OCI-LY7 (cell line): ENCODE measurements around the gene FGB. TPM values are rescaled to one million over a fixed set of nuclear protein-coding genes. Genes with fewer than 3 reads are reported as not detected.

Experiments
- BruUV-seq: library from RNA; stranded (reverse); fragments of 400-500 nt; replicated peaks from 2 replicates; lab custom pipeline; 2021; lab: Mats Ljungman, UMichigan
- CTCF ChIA-PET: fragments of 300-600 bp; sonication (Branson Sonifier 250); formaldehyde crosslinking; loops from one replicate; lab custom pipeline; 2022; ENCODE audit warnings: antibody characterized with exemption; ENCODE audit not compliant: unreplicated experiment; lab: Charles Lee
- POLR2A ChIA-PET: fragments of 300-600 bp; sonication (Branson Sonifier 250); formaldehyde crosslinking; loops from one replicate; lab custom pipeline; 2022; ENCODE audit warnings: antibody characterized with exemption; lab: Charles Lee
- DNase-seq: peaks from one replicate; pipeline ENCODE4 v3.0.0-alpha.2; 2015; ENCODE audit warnings: low spot score
- H2AFZ ChIP-seq: fragments of 200-600 bp; sonication (generic), shearing (Covaris generic); 2 replicates; pipeline ENCODE4 v1.6.1; 2014; ENCODE audit warnings: mild to moderate bottlenecking, antibody characterized with exemption, low read length, moderate library complexity
- H3K27ac ChIP-seq: fragments of 200-600 bp; sonication (generic); 2 replicates; pipeline ENCODE4 v1.5.1; 2014; ENCODE audit warnings: mixed run types, low read depth, mild to moderate bottlenecking, moderate library complexity, low read length, inconsistent platforms; ENCODE audit not compliant: poor library complexity, severe bottlenecking
- H3K36me3 ChIP-seq: fragments of 200-600 bp; sonication (generic); 2 replicates; pipeline ENCODE4 v1.6.1; 2014; ENCODE audit warnings: mild to moderate bottlenecking, antibody characterized with exemption, low read length, moderate library complexity, mixed read lengths; ENCODE audit not compliant: insufficient read depth
- H3K4me1 ChIP-seq: fragments of 200-600 bp; sonication (generic); 2 replicates; pipeline ENCODE4 v1.5.1; 2014; ENCODE audit warnings: mild to moderate bottlenecking, low read length; ENCODE audit not compliant: insufficient read depth, poor library complexity, severe bottlenecking
- H3K4me2 ChIP-seq: fragments of 200-600 bp; sonication (generic); 2 replicates; pipeline ENCODE4 v1.6.1; 2014; ENCODE audit warnings: mild to moderate bottlenecking, low read length
- H3K4me3 ChIP-seq: fragments of 200-600 bp; sonication (generic); 2 replicates; pipeline ENCODE4 v1.5.1; 2014; ENCODE audit warnings: mild to moderate bottlenecking, low read depth, low read length; ENCODE audit not compliant: poor library complexity, severe bottlenecking
- H3K79me2 ChIP-seq: fragments of 200-600 bp; sonication (generic); 2 replicates; pipeline ENCODE4 v1.6.1; 2016; ENCODE audit warnings: low read depth, mild to moderate bottlenecking, low read length, moderate library complexity, mixed read lengths; ENCODE audit not compliant: insufficient read depth
- H3K9me2 ChIP-seq: fragments of 200-600 bp; sonication (generic); 2 replicates; pipeline ENCODE4 v1.6.1; 2016; ENCODE audit warnings: mild to moderate bottlenecking, low read length, mixed read lengths; ENCODE audit not compliant: insufficient read depth
- H3K9me3 ChIP-seq: fragments of 200-600 bp; sonication (generic); 2 replicates; pipeline ENCODE4 v1.6.1; 2014; ENCODE audit warnings: mild to moderate bottlenecking, mixed run types, low read length, mixed read lengths
- H4K20me1 ChIP-seq: fragments of 200-600 bp; sonication (generic); 2 replicates; pipeline ENCODE4 v1.6.1; 2014; ENCODE audit warnings: mild to moderate bottlenecking, antibody characterized with exemption, low read length, moderate library complexity, mixed read lengths; ENCODE audit not compliant: insufficient read depth
- CTCF ChIP-seq: fragments of 200-600 bp; sonication (generic); conservative IDR thresholded peaks from 2 replicates; pipeline ENCODE4 v1.5.1; 2014; ENCODE audit warnings: mild to moderate bottlenecking, antibody characterized with exemption, low read length, moderate library complexity, mixed read lengths
- EZH2phosphoT487 ChIP-seq: fragments of 200-600 bp; sonication (generic); IDR thresholded peaks from 2 replicates; pipeline ENCODE4 v1.6.1; 2018; ENCODE audit warnings: low read depth, borderline replicate concordance, mild to moderate bottlenecking, mixed run types, antibody characterized with exemption, low read length, moderate library complexity, mixed read lengths
- intact Hi-C: fragments of 100-400 bp; cut with micrococcal nuclease; formaldehyde crosslinking; loops from one replicate; pipeline ENCODE4 v1.10.0; 2022; ENCODE audit not compliant: unreplicated experiment
- total RNA-seq, 2 experiments: library from RNA; depleted of rRNA in 1 of 2; stranded (reverse); fragments of >200 nt in 1 of 2; shearing (Covaris generic) in 1 of 2; gene quantifications; 2 replicates each; pipeline ENCODE4 v1.2.3, GENCODE V29; 2014 to 2022

Gene FGB
- total RNA-seq, 2 experiments from 2014 or later: not detected

GRCh38 chr4:154565704-154566103, 2.9 kb downstream of the FGB start:
- TF ChIP-seq EZH2phosphoT487: no peak
- no peak for TF ChIP-seq CTCF
- POLR2A ChIA-PET: no interaction called here
- H3K4me3 ChIP-seq: no peak overlapping the region
- no peaks in the 10 kb centered on the region for H3K36me3 ChIP-seq
- no TSS peak for BruUV-seq
- H3K4me1 ChIP-seq: no peaks in the 10 kb centered on the region
- CTCF ChIA-PET: no interaction called here
- H3K27ac ChIP-seq: no peak overlapping the region
- H4K20me1 ChIP-seq: no peaks in the 10 kb centered on the region
- no peaks in the 10 kb centered on the region for H3K9me2 ChIP-seq
- no peak overlapping the region for H2AFZ ChIP-seq
- H3K79me2 ChIP-seq: no peaks in the 10 kb centered on the region
- H3K9me3 ChIP-seq: no peaks in the 10 kb centered on the region
- intact Hi-C loops: no loop called here
- H3K4me2 ChIP-seq: no peak overlapping the region
- no peak for DNase-seq

GRCh38 chr4:154566639-154567204, 3.9 kb downstream of the FGB start:
- no peak for TF ChIP-seq CTCF
- no peak for TF ChIP-seq EZH2phosphoT487
- no peak overlapping the region for H2AFZ ChIP-seq
- no peak overlapping the region for H3K27ac ChIP-seq
- no TSS peak for BruUV-seq
- H3K79me2 ChIP-seq: no peaks in the 10 kb centered on the region
- ChIA-PET CTCF (no interaction called here), POLR2A (interaction anchor here (0.8 kb wide), 1 partner anchor 59 kb away, joined by 3 read pairs; no protein-coding TSS in a partner anchor)
- no peaks in the 10 kb centered on the region for H3K4me1 ChIP-seq
- H4K20me1 ChIP-seq: no peaks in the 10 kb centered on the region
- intact Hi-C loops: no loop called here
- no peaks in the 10 kb centered on the region for H3K36me3 ChIP-seq
- H3K9me3 ChIP-seq: no peaks in the 10 kb centered on the region
- no peak overlapping the region for H3K4me3 ChIP-seq
- DNase-seq: no peak
- no peaks in the 10 kb centered on the region for H3K9me2 ChIP-seq
- no peak overlapping the region for H3K4me2 ChIP-seq

- Histone ChIP-seq H3K4me2 (no peak overlapping the region), H3K4me1 (no peaks in the 10 kb centered on the region), H4K20me1 (no peaks in the 10 kb centered on the region), H3K36me3 (no peaks in the 10 kb centered on the region), H3K79me2 (no peaks in the 10 kb centered on the region), H2AFZ (no peak overlapping the region), H3K27ac (no peak overlapping the region), H3K9me3 (no peaks in the 10 kb centered on the region), H3K4me3 (no peak overlapping the region), H3K9me2 (no peaks in the 10 kb centered on the region)
- TF ChIP-seq CTCF: no peak
- TF ChIP-seq EZH2phosphoT487: no peak
- CTCF ChIA-PET: no interaction called here
- BruUV-seq: no TSS peak
- no peak for DNase-seq
- intact Hi-C loops: no loop called here
- POLR2A ChIA-PET: interaction anchor here (0.6 to 0.9 kb wide), 3 partner anchors 22 to 133 kb away, joined by 3 to 6 read pairs (median 4); no protein-coding TSS in a partner anchor
Observed at GRCh38 chr4:154569028-154569427, 6.2 kb downstream of the FGB start.
